SKM-1 (cell line): ENCODE results near the gene P2RY6.

ENCODE experiments used
- DNase-seq: peaks from one replicate; lab custom pipeline; 2025; ENCODE audit not compliant: unreplicated experiment; lab: John Stamatoyannopoulos, UW

The P2RY6 gene

DNA sequence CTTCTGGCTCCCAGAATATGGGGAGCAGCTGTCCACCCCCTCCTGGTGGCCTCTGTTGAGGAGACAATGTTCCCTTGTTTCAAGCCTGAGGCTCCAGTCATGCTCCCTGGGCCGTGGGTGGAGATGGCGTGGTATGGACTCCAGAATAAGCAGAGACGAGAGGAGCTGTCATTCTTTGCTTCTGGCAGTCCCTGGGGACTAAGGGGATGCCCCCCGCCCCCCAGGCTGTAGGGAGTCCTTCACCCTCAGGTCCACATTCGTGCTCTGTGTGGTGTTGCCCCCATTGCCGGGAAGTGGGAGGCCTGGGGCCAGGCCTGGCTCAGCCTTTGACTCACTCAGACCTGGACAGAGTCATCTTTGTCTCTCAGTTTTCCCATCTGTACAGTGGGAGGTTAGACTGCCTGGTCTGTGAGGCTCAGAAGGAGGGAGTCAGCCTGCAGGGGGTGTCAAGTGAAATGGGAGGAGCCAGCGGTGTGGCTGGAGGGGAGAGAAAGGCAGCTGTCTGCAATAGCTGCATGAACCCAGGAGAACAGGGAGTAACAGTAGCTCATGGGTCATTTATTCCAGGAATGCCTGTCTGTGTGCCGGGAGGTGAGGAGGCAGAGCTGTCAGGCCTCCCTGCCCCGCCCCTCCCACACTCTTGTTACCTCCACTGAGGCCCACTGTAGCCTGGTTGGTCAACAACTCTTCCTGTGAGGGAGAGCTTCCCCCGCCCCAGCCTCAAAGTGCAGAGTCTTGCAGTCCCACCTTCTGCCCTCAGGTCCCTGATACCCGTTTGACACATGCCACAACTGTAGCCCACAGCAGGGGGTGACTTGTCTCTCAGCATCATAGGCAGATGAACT, 42.2 kb downstream of the P2RY6 start:
- no peak for DNase-seq

DNA sequence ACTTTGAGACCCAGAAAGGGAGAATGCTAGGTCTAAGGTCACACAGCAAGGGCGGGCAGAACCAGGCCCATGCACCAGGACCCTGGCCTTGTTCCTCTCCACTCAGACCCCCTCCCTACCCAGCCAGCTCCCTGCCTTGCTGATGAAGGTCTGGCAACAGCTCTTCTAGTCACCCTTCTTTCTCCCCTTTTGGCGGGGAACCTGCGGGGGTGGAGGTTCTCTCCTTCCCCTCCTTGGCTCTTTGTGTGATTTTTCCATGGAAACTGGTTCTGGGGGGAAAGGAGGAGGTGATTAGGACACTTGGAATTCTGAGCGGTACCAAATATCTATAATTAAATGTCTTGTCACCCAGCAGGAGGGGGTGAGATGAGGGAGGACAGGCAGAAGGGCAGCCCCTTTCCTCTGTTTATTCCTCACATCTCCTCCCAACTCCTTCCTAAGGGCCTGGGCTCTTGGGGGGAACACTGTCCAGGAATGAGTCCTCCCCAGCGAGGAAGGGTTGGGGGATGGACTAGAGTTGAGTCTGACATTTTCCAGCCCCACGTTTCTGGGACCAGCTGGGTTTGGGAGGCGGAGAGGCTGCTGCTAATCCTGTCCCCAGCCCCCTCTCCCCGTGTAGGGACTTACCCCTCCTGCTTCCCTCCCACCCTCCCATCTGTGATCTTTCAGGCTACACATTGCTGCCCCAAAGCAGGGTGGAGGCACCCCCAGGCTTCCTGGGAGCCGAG, 43.3 kb downstream of the P2RY6 start:
- no peak for DNase-seq

DNA sequence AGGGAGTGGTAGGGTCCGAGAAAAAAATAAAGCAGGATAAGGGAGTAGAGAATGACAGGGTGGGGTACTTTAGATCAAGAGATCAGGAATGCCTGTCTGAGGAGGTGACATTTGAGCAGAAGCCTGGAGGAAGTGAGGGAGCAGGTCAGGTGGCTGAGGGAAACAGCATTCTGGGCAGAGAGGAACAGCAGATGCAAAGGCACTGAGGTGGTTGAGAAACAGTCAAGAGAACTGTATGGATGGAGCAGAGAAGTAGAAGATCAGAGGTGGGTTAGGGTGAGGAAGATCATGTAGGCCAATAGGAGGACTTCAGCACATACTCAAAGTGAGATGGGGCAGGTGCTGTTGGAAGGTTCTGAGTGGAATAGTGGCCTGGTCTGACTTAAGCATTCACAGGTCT, 44.3 kb downstream of the P2RY6 start:
- no peak for DNase-seq

- no peak for DNase-seq
These were observed 45.2 kb downstream of the P2RY6 start for GRCh38 chr11:73317373-73317772.

GRCh38 chr11:73317803-73318202, 45.7 kb downstream of the P2RY6 start:
- DNase-seq: no peak

GRCh38 chr11:73318501-73319011, 46.4 kb downstream of the P2RY6 start:
- DNase-seq: no peak

- DNase-seq: no peak
These were observed 48.8 kb downstream of the P2RY6 start for GRCh38 chr11:73320763-73321603.

DNA sequence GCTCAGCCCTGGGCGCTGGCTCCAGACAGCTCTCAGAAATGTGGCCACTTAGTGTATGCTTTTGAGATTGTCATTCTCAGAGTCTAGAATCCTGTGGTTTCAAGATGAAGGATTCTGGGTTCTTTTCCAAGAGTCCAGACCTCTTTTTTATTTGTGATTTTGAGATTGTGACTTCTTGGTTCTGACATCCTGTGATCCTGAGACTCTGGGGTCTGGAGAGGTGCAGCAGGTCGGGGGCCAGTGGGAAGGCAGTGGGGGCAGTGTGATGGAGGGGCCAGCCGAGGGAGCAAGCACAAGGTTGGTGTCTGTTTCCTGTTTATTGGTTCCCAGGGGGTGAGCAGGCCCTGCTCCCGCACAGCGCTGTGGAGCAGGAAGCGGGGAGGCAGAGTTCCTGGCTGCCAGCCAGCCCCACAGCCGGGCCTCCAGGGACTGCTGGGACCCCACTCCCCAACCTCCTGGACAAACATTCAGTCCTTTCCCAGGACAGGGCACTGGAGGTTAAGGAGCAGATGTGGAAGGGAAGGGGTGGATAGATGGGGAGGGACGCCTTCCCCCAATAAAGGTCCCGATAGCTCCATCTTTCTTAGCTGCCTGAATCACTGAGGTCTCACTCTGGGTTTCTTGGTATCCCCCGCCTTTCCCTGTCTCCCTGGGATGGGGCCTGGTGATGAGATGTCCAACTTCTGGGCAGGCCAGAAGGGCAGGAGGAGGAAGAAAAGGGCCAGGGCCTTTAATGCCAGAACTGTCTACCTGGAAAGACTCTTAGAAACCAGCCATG, 49.7 kb downstream of the P2RY6 start:
- no peak for DNase-seq

- DNase-seq: no peak
These were observed 50.5 kb downstream of the P2RY6 start for GRCh38 chr11:73322382-73323306.

DNA sequence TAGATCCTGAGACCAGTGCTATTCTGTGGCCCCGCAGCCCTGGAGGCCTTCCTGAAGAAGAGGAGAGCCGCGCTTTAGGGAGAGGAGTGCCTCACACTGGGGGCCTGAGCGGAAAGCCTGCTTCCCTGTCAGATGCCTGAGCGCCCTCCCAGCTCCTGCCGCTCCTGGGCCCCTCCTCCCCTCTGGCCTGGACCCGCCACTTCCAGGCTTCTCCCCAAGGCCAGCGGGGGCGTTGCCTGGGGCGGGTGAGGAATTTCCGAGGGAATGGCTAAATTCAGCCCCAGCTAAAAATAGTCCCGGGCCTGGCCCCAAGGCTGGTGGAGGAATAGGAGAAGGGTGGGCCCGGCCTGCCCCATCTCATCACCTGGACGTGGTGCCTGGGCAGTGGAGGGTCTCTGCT, 51.3 kb downstream of the P2RY6 start:
- DNase-seq: no peak

GRCh38 chr11:73324116-73324515, 52.0 kb downstream of the P2RY6 start:
- no peak for DNase-seq

- no peak for DNase-seq
These were observed 52.5 kb downstream of the P2RY6 start for GRCh38 chr11:73324665-73325035.

GRCh38 chr11:73325036-73325981, 53.2 kb downstream of the P2RY6 start:
- no peak for DNase-seq

DNA sequence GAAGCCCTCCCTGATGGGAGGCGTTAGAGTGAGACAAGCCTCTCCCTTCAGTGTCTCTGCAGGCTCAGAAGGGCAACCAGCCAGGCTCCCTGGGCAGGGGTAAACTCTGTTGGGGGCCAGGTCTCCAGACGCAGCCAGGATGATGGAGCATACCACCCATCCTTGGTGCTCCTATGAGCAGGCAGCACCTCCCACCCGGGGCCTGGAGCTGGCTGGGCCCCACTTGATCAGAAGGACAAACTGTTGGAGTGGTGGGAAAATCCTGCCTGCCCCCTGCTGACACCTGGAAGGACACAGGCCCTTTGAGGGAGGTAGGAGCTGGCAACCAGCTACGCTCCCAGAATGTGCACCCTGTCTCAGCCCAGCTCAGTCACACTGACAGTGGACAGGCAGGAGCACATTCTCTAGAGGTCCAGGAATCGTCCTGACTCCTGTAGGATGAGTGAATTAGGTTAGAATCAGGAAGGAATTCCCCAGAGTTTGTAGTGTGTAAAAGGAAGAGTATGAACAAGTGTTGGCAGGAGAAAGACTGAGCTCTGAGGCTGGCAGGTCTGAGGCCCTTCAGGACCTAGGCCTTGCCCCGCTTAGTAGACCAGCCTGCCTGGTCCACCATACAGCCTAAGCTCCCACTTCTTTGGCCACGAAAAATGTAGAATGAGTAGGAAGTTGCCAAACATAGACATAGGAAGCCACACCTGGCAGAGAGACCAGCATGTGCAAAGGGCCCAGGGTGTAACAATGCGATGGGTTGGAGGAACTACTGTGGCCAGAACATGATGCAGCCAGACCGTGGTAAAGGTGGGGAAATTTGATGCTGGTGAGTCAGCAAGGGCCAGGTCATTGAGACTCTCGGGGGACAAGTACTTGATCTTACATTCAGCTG, 55.0 kb downstream of the P2RY6 start:
- DNase-seq: no peak

DNA sequence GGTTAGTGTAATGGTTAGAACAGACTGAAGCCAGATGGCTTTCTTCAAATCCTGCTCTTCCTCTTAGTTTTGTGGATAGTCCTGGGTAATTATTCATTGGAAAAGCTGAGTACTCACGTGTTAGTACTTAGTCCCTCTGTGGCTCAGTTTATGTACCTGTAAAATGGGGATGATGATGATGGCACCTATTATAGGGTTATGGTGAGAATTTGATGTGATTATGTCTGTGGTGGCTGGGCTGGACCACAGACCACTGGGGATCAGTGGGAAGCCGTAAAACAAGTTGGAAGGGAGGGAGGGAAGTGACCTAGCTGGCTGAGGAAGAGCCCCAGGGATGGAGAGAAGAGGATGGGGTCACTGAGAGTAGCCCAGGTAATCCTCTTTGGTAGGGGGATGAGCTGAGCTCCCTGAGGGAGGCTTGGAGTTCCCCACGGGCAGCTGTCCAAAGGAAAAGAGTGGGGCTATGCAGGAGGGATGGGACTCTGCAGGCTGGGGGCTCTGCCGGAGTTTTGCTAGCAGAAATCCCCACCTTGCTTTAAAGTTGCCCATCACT, 55.8 kb downstream of the P2RY6 start:
- DNase-seq: no peak

DNA sequence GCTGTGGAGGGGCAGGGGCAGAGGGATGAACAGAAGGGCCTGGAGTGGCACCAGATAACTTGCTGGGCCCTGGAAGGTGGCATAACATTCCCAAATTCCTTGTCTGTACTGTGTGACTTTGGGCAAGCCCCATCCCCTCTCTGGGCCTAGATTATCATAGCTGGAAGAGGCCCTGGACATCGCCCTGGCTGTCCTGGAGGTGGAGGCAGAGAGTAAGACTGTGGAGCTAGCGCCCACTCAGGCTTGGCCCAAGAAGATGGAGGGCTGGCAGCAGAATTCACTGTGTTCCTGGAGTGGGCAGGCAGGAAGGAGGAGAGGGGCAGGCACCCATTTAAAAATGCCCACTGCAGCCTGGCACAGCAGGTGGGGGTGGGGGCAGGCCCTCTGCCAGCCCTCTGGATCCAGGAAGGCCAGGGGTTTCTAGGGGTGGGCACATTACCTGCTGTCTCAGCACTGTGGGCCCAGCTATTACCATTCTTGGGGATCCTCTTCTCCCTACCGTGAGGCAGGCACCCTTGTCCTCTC, 58.5 kb downstream of the P2RY6 start:
- DNase-seq: no peak
